ENCODE data around the gene RALGPS1.

RALGPS1 gene

DNA sequence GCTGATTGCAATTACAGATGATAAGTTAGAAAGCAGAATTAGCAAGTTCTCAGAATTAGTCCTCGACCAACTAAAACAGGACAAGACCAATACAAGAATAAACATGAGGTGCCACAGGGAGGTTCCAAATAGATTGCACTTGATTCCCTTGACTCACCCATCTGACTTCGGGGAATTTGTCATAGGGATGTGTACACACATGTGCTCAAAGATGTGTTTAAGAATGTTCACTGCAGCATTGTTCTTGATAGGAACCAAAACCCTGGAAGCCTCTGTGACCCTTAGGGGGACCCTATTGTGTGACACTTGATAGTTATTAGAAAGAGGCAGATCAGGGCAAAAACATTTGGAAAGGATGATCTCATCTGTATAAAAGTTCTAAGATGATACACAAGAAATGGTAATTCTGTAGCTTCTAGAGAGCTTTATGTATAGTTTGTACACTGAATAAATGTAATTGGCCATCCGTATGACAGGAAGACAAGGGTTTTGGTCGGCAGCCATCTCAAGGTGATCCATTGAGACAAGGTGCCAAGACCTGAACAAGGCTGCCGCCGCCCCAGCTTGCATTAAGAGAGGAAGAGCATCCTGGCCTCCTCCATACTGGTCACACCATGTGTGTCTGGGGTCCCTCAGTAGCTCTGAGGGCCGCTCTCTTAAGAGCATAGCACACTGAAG is 301.8 kb downstream of the RALGPS1 start:
- no peaks in the 10 kb centered on the region for H4K20me1 ChIP-seq (ENCODE audit: insufficient read depth, low read length)
- no peak overlapping the region for H3K9ac ChIP-seq (ENCODE audit: low read length)
- H3K27me3 ChIP-seq (ENCODE audit: low read depth, low read length): no peaks in the 10 kb centered on the region
- H3K27ac ChIP-seq (ENCODE audit: low read length): no peak overlapping the region
- no peak overlapping the region for H3K4me2 ChIP-seq (ENCODE audit: low read length)
- H3K79me2 ChIP-seq (ENCODE audit: low read length): no peaks in the 10 kb centered on the region
- H3K9me3 ChIP-seq (ENCODE audit: insufficient read depth, low read length): no peaks in the 10 kb centered on the region
- no peak overlapping the region for H3K4me3 ChIP-seq (ENCODE audit: low read length)
- H3K36me3 ChIP-seq (replicated peaks; ENCODE audit: low read depth, low read length): no peaks in the 10 kb centered on the region
- H3K4me1 ChIP-seq (ENCODE audit: low read length): peaks cover 3% of the 10 kb centered on the region
- no peak overlapping the region for H2AFZ ChIP-seq (ENCODE audit: low read depth, low read length)
- no peak for TF ChIP-seq EZH2phosphoT487 (IDR thresholded peaks at IDR 0.05; ENCODE audit: low read depth)
- TF ChIP-seq, protein P1, sequence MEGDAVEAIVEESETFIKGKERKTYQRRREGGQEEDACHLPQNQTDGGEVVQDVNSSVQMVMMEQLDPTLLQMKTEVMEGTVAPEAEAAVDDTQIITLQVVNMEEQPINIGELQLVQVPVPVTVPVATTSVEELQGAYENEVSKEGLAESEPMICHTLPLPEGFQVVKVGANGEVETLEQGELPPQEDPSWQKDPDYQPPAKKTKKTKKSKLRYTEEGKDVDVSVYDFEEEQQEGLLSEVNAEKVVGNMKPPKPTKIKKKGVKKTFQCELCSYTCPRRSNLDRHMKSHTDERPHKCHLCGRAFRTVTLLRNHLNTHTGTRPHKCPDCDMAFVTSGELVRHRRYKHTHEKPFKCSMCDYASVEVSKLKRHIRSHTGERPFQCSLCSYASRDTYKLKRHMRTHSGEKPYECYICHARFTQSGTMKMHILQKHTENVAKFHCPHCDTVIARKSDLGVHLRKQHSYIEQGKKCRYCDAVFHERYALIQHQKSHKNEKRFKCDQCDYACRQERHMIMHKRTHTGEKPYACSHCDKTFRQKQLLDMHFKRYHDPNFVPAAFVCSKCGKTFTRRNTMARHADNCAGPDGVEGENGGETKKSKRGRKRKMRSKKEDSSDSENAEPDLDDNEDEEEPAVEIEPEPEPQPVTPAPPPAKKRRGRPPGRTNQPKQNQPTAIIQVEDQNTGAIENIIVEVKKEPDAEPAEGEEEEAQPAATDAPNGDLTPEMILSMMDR (IDR thresholded peaks at IDR 0.05; ENCODE audit: low read depth, low read length): no peak

DNA sequence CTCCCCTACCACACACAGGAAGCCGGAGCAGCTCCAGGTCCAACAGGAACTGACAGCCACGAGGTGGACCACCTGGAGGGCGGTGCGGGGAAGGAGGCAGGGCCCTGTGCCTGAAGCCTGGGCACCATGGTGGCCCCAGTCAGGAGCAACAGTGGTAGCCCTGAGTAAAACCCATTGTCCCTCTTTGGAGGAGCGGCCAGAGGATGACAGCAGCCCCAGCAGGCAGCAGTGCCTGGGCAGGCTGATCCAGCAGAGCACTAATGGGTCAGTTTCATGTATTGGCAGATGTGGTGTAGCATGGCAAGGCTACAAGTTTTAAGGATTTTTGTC is 302.3 kb downstream of the RALGPS1 start:
- H3K4me1 ChIP-seq (ENCODE audit: low read length): peaks cover 8% of the 10 kb centered on the region
- H3K36me3 ChIP-seq (replicated peaks; ENCODE audit: low read depth, low read length): no peaks in the 10 kb centered on the region
- H2AFZ ChIP-seq (ENCODE audit: low read depth, low read length): no peak overlapping the region
- no peak overlapping the region for H3K27ac ChIP-seq (ENCODE audit: low read length)
- H3K9me3 ChIP-seq (ENCODE audit: insufficient read depth, low read length): no peaks in the 10 kb centered on the region
- no peak overlapping the region for H3K4me2 ChIP-seq (ENCODE audit: low read length)
- TF ChIP-seq EZH2phosphoT487 (IDR thresholded peaks at IDR 0.05; ENCODE audit: low read depth): no peak
- TF ChIP-seq, protein P1 (IDR thresholded peaks at IDR 0.05; ENCODE audit: low read depth, low read length): no peak
- H4K20me1 ChIP-seq (ENCODE audit: insufficient read depth, low read length): no peaks in the 10 kb centered on the region
- no peaks in the 10 kb centered on the region for H3K27me3 ChIP-seq (ENCODE audit: low read depth, low read length)
- no peak overlapping the region for H3K9ac ChIP-seq (ENCODE audit: low read length)
- H3K4me3 ChIP-seq (ENCODE audit: low read length): no peak overlapping the region
- H3K79me2 ChIP-seq (ENCODE audit: low read length): no peaks in the 10 kb centered on the region

DNA sequence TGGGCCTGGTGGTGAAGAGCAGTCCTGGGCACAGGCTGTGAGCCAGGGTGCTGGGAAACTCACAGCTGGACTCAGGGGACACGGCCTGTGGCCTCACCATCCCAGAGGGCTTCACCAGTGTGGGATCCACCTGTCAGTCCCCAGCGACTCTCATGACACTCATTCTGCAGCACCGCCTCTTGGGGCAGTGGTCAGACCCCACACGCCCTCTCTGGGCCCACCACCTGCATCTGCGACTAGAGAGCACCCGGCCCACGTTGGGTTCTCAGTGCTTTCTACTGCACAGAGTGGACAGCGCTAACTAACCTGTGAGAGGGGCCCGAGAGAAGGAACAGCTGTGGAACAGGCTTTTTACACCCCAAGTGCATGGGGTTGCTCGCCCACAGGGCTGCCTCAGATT is 304.2 kb downstream of the RALGPS1 start:
- Histone ChIP-seq H2AFZ (ENCODE audit: low read depth, low read length) (no peak overlapping the region), H3K36me3 (replicated peaks; ENCODE audit: low read depth, low read length) (no peaks in the 10 kb centered on the region), H3K4me3 (ENCODE audit: low read length) (no peak overlapping the region), H3K9me3 (ENCODE audit: insufficient read depth, low read length) (no peaks in the 10 kb centered on the region), H3K27ac (ENCODE audit: low read length) (no peak overlapping the region), H3K27me3 (ENCODE audit: low read depth, low read length) (0 out of 2 replicates have a peak, but pooled peaks cover 3% of the 10 kb centered on the region), H3K79me2 (ENCODE audit: low read length) (no peaks in the 10 kb centered on the region), H3K4me1 (ENCODE audit: low read length) (peaks cover 19% of the 10 kb centered on the region), H4K20me1 (ENCODE audit: insufficient read depth, low read length) (no peaks in the 10 kb centered on the region), H3K9ac (ENCODE audit: low read length) (no peak overlapping the region), H3K4me2 (ENCODE audit: low read length) (no peak overlapping the region)
- no peak for TF ChIP-seq EZH2phosphoT487 (IDR thresholded peaks at IDR 0.05; ENCODE audit: low read depth)
- TF ChIP-seq, protein P1 (IDR thresholded peaks at IDR 0.05; ENCODE audit: low read depth, low read length): no peak

DNA sequence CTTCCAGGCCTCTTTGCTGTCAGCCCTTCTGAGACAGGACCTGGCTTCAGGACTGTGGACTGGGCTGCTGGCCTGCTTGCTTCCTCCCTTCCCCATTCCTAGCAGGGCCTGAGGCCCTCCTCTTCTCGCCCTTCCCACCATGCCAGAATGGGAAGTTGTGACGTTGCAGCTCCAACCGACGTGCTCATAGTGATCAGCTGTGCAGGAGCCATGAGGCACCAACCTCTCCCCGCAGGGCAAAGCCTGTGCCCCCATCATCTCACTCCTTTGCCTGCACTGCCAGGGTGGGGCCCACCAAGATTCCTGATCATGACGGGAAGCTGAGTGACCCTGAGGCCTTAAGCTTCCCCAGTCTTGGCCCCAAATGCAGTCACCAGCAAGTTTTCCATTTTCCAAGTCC is 304.9 kb downstream of the RALGPS1 start:
- TF ChIP-seq, protein P1 (IDR thresholded peaks at IDR 0.05; ENCODE audit: low read depth, low read length): no peak
- no peak for TF ChIP-seq EZH2phosphoT487 (IDR thresholded peaks at IDR 0.05; ENCODE audit: low read depth)
- Histone ChIP-seq H4K20me1 (ENCODE audit: insufficient read depth, low read length) (no peaks in the 10 kb centered on the region), H3K79me2 (ENCODE audit: low read length) (no peaks in the 10 kb centered on the region), H3K9me3 (ENCODE audit: insufficient read depth, low read length) (no peaks in the 10 kb centered on the region), H3K9ac (ENCODE audit: low read length) (no peak overlapping the region), H3K27ac (ENCODE audit: low read length) (no peak overlapping the region), H3K4me3 (ENCODE audit: low read length) (no peak overlapping the region), H2AFZ (ENCODE audit: low read depth, low read length) (no peak overlapping the region), H3K36me3 (replicated peaks; ENCODE audit: low read depth, low read length) (no peaks in the 10 kb centered on the region), H3K4me2 (ENCODE audit: low read length) (no peak overlapping the region), H3K27me3 (ENCODE audit: low read depth, low read length) (0 out of 2 replicates have a peak, but pooled peaks cover 6% of the 10 kb centered on the region), H3K4me1 (ENCODE audit: low read length) (peaks cover 26% of the 10 kb centered on the region)

All from OCI-LY3 (cell line).